Measurements from ENCODE around the gene HIVEP2. TPM values are rescaled to one million over a fixed set of nuclear protein-coding genes. Genes with fewer than 3 reads are reported as not detected.

HIVEP2 gene
- total and polyA plus RNA-seq, 12 donors, result 5.4 to 27.6 (median 16.4) TPM

GRCh38 chr6:142856624-142857232 is 88.2 kb downstream of the HIVEP2 start:
- H3K27me3 ChIP-seq, result no peaks in the 10 kb centered on the region
- H3K4me1 ChIP-seq (replicated peaks in 1 of 2), result peaks cover 8 to 9% of the 10 kb centered on the region in 2 donors
- H3K27ac ChIP-seq, result no peak overlapping the region
- 84 to 89% (median 87%) methylated on average over 6 of the region's 6 CpGs for WGBS, 4 donors
- no peak for DNase-seq
- no peak overlapping the region for H3K4me3 ChIP-seq
- intact Hi-C loops (cut with DNase I), result no loop called here
- H3K9me3 ChIP-seq (replicated peaks in 1 of 3), result no peaks in the 10 kb centered on the region
- no peak for TF ChIP-seq CTCF (IDR thresholded peaks at IDR 0.05)
- no peak for TF ChIP-seq POLR2A (IDR thresholded peaks at IDR 0.05)
- no peaks in the 10 kb centered on the region for H3K36me3 ChIP-seq (replicated peaks in 1 of 2)

GRCh38 chr6:142855893-142856623 is 88.9 kb downstream of the HIVEP2 start:
- intact Hi-C loops (cut with DNase I), result no loop called here
- WGBS, 4 donors, result 87 to 91% (median 90%) methylated on average over 5 of the region's 5 CpGs
- TF ChIP-seq POLR2A (IDR thresholded peaks at IDR 0.05) (no peak), CTCF (IDR thresholded peaks at IDR 0.05) (no peak)
- no peaks in the 10 kb centered on the region for H3K9me3 ChIP-seq (replicated peaks in 1 of 3)
- peaks cover 8 to 16% of the 10 kb centered on the region in 2 donors for H3K4me1 ChIP-seq (replicated peaks in 1 of 2)
- H3K36me3 ChIP-seq (replicated peaks in 1 of 2), result no peaks in the 10 kb centered on the region
- no peak overlapping the region for H3K4me3 ChIP-seq
- no peak overlapping the region for H3K27ac ChIP-seq
- DNase-seq, result no peak
- no peaks in the 10 kb centered on the region for H3K27me3 ChIP-seq

- Histone ChIP-seq H3K27me3 (no peaks in the 10 kb centered on the region), H3K4me3 (no peak overlapping the region), H3K27ac (no peak overlapping the region), H3K36me3 (replicated peaks in 1 of 2) (no peaks in the 10 kb centered on the region), H3K4me1 (replicated peaks in 1 of 2) (peaks cover 8 to 26% of the 10 kb centered on the region in 2 donors), H3K9me3 (replicated peaks in 1 of 3) (no peaks in the 10 kb centered on the region)
- DNase-seq, result no peak
- no peak for TF ChIP-seq CTCF (IDR thresholded peaks at IDR 0.05)
- TF ChIP-seq POLR2A (IDR thresholded peaks at IDR 0.05), result no peak
- intact Hi-C loops (cut with DNase I), result no loop called here
- WGBS, 4 donors, result 78 to 88% (median 82%) methylated on average over 12 of the region's 12 CpGs
Measured at GRCh38 chr6:142854589-142855488, 90.1 kb downstream of the HIVEP2 start.
